Ishikawa (cell line): ENCODE data around the gene LRRC63.

Source experiments
- EP300 ChIP-seq: IDR thresholded peaks from 2 replicates; pipeline ENCODE4 v1.6.1; 2012; ENCODE audit warnings: borderline replicate concordance
- FOXM1 ChIP-seq: IDR thresholded peaks from 2 replicates; pipeline ENCODE4 v1.6.1; 2012; ENCODE audit warnings: low read depth, borderline replicate concordance
- RAD21 ChIP-seq: IDR thresholded peaks from 2 replicates; pipeline ENCODE4 v1.6.1; 2012; ENCODE audit warnings: low read depth
- TEAD4 ChIP-seq: IDR thresholded peaks from 2 replicates; pipeline ENCODE4 v1.6.1; 2012
- TF ChIP-seq, protein P1 (sequence below): IDR thresholded peaks from 2 replicates; pipeline ENCODE4 v1.6.1; 2012
- TF ChIP-seq, protein P2 (sequence below): IDR thresholded peaks from 2 replicates; pipeline ENCODE4 v1.6.1; 2012

DNA sequence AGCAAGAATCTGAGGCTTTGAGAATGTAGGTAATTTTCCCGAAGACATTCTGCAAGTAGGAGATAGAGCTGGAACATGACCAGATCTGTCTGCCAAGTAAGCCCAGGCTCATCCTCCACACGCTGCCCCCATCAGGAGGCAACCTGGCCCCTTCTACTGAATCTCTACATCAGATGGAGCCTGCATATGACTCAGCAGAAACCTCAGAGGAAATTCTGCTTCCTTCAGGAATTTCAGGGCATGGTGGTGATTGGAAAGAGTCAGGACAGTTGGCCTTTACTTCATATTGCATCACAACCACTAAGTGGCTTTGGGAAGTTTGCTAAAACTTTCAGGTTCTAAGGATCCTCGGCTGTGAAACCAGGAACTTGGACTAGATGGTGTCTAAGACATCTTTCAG lies 85.2 kb downstream of the LRRC63 start:
- TF ChIP-seq RAD21 (no peak), TEAD4 (no peak), FOXM1 (no peak), EP300 (no peak)
- TF ChIP-seq, protein P1, sequence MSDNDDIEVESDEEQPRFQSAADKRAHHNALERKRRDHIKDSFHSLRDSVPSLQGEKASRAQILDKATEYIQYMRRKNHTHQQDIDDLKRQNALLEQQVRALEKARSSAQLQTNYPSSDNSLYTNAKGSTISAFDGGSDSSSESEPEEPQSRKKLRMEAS, result no peak
- TF ChIP-seq, protein P2, sequence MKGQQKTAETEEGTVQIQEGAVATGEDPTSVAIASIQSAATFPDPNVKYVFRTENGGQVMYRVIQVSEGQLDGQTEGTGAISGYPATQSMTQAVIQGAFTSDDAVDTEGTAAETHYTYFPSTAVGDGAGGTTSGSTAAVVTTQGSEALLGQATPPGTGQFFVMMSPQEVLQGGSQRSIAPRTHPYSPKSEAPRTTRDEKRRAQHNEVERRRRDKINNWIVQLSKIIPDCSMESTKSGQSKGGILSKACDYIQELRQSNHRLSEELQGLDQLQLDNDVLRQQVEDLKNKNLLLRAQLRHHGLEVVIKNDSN, result no peak
